SKM-1 treated with dmso at 0.1 percent for 144 hours (cell line): ENCODE results near the gene GPR157.

Experiments used
- DNase-seq: peaks from one replicate; lab custom pipeline; 2025; ENCODE audit not compliant: unreplicated experiment; lab: John Stamatoyannopoulos, UW

The GPR157 gene

DNA sequence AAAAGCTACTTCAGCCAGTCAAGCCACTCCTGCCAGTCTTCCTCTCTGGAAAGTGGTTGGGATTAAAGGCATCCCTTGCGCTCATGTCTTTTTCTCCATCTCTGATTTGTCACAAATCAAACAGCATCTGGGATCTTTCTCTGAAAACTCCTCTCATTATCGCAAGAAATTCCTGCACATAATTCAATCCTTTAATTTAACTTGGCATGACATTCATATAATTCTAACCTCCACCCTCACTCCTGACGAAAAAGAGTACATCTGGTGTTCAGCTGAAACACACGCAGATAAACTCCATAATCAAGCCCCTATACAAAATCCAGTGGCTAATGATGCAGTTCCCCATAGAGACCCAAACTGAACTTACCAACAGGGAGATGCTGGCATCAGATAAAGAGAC lies 40.1 kb downstream of the GPR157 start:
- no peak for DNase-seq

DNA sequence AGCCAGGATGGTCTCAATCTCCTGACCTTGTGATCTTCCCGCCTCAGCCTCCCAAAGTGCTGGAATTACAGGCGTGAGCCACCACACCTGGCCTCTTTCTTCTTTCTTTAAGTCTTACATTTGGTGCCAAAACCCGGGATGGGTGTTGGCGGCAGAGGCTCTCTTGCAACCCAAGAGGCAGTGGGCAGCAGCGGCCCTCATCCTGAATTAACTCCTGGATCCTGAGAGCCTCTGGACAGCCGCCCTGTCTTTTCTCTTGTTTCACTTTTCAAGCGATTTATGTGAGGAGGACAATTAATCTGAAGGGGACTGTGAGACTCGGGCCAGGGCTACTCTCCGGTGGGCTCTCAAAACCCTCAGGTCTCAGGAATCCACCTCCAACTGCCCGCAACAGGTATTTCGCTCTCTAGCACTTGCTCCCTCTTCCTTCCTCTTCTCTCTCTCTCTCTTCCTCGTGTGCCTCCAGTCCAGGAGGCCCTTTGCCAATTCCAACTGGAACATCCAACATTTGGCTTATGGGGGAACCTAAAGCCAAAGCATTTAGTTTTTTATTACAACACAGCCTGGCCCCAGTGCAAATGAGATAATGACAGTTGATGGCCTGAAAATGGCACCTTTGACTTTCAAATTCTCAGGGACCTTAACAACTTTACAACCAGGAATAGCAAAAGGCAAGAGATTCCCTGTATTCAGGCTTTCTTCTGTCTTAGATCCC lies 41.3 kb downstream of the GPR157 start:
- DNase-seq: no peak

DNA sequence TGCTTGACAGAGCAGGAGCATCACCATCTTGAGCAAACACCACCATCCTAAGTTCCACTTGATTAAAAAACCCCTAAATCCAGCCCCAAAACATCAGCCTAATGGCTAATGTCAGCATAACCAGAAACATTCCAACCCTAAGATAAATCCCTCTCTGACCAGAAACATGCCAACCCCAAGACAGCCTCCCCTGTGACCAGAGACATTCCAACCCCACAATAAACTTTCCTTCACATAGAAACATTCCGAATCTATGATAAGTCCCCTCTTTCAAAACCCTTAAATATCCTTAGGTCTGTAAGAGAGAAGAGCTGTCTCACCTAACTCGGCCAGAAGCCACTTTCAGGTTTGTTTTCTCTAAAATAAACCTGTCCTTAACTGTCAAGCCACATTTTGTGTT lies 42.1 kb downstream of the GPR157 start:
- no peak for DNase-seq

DNA sequence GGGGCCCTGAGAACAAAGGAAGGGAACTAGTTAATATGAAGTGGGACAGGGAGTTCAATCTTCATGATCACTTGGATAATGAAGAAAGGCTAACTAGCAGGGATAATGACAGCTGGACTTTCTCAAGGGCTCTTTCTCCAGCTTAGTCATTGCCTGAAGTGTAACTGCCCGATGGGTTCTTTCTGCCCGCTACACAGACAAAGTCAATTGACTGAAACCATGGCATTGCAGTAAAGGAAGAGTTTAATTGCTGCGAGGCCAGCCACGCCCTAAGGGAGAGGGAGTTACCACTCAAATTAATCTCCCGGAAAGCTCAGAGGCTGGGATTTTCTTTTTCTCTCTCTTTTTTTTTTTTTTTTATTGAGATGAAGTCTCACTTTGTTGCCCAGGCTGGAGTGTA lies 42.9 kb downstream of the GPR157 start:
- DNase-seq: no peak

DNA sequence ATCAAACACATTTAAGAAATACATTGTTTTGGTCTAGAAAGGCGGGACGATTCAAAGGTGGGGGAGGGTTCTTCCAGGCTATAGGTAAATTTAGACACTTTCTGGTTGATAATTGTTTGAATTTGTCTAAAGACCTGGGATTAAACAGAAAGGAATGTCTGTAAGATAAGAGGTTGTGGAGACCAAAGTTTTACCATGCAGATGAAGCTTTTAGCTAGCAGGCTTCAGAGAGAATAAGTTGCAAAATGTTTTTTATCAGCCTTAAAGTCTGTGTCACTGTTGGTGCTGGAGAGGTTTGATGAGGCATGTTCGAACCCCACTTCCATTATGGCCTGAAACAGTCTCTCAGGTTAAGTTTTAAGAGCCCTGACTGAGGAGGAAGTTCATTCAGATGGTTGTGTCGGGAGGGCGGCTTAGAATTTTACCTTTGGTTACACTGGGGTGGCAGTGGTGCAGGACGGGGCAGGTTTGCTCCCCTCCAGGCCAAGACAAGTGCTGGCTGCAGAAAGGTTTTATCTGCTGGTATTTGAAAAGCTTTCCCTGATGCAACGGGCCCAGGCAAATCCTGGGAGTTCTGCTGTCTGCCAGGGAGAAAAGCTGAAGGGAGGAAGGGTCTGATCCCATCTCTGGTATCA lies 43.5 kb downstream of the GPR157 start:
- no peak for DNase-seq

DNA sequence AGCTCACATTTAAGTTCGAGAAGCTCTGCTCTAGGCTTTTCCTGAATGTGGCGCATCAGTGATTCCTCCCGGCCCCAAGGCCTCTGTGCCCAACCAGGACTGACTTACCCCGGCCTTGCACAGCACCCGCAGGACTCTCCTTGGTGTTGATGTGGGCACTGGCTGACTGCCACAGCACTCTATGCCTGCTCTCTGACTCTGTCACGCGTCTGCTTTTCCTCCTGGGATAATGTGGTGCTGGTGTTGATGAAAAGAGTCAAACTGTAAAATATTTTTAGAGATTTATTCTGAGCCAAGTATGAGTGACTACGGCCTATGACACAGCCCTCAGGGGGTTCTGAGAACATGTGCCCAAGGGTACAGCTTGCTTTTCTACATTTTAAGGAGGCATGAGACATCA lies 44.0 kb downstream of the GPR157 start:
- no peak for DNase-seq

DNA sequence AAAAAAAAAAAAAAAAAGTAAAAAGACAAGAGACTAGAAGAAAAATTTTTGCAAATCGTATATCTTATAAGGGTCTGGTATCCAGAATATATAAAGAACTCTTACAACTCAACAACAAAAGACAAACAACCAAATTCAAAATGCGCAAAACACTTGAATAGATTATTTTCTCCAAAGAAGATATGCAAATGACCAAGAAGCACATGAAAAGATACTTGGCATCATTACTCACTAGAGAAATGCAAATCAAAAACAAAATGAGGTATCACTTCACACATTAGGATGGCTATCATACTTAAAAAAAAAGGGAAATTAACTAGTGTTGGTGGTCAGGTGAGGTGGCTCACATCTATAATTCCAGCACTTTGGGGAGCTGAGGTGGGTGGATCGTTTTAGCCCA lies 47.4 kb downstream of the GPR157 start:
- DNase-seq: no peak

DNA sequence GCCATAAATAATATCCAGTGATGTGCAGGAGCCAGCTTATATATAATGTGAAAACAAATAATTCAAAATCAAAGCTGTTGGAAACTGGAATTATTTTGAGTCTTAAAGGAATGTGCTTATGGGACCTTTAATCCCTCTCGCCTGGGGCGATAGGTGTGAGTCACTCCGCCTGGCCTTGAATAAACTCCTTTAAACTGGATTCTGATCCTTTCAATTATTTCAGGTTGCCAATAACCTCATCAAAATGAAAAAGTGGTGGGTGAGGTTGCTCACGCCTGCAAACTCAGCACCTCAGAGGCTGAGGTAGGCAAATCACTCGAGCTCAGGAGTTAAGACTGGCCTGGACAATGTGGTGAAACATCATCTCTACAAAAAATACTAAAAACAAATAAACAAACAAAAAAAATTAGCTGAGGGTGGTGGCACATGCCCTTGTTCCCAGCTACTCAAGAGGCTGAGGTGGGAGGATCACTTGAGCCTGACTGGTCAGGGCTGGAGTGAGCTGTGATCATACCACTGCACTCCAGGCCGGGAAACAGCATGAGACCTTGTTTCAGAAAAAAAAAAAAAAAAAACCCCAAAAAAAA lies 48.1 kb downstream of the GPR157 start:
- DNase-seq: no peak

DNA sequence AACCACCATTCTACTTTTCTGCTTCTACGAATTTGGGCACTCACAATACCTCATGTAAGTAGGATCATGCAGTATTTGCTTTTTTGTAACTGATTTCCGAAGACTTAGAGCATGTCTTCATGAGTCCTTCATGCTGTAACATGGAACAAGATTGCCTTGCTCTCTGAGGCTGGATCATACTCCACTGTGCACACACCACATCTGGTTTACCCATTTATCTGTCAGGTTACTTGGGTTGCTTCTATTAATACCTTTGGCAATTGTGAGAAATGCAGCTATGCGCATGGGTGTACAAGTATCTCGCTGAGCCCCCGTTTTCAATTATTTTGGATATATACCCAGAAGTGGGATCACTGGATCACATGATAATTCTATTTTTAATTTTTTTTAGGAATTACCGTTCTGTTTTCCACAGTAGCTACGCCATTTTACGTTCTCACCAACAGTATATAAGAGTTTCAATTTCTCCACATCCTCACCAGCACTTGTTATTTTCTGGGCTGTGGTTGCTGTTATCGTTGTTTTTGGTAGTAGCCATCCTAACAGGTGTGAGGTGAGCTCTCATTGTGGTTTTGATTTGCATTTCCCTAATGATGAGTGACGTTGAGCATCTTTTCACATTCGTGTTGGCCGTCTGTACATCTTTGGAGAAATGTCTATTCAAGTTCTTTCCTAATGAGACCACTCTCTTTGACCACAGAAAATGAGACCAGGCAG lies 48.8 kb downstream of the GPR157 start:
- DNase-seq: no peak

DNA sequence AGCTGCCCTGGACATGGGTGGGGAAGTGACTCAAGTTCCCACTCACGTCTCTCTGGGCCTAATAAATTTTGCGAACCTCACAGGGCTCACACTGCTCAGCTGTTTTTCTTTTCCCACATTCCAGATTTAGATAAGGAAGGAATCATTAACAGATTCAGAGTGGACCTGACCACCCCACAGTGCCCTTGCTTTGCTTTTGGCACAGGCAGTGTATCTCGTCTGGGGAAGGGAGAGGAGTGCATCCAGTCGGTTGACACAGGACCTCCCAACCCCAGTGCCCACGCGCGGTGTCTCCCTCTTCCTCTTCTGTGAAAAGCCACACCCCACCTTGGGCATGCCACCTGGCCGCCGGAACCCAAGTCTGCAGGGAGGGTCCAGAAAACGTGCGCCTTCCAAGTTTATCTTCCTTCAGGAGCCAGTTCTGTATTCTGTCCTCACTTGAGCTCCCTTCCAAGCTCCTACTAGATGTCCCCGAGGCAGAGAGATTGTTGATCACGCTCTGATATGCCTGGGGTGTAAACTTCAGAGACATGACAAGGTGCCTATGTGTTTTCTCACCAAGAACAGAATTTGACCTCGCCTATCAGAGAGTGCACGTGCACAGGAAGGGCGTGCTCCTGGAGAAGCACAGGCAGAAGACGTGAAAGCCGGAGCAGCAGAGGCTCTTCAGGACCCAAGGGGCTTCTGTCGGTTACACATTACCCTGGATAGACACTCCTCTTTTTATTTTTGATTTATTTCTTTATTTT lies 50.0 kb downstream of the GPR157 start:
- no peak for DNase-seq

DNA sequence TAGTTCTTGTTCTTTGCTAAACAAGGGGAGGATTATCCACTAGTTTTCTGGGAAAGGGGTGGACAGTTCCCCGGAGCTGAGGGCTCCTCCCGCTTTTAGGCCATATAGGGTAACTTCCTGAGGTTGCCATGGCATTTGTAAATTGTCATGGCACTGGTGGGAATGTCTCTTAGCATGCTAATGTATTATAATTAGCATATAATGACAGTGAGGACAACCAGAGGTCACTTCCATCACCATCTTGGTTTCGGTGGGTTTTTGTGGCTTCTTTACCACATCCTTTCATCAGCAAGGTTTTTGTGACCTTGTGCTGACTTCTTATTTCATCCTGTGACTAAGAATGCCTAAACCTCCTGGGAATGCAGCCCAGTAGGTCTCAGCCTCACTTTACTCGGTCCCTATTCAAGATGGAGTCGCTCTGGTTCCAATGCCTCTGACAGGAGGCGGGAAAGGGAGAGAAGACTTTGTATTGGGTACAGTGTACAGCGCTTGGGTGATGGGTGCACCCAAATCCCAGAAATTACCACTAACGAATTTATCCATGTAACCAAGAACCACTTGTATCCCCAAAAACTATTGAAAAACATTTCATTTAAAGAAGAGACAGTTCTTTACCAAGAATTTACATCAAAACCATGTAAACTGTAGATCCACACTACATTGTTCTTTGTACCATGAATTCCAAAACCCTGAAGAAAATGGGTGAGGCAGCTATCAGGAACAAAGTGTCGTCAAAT lies 50.7 kb downstream of the GPR157 start:
- peak; percentile 86 for DNase-seq

DNA sequence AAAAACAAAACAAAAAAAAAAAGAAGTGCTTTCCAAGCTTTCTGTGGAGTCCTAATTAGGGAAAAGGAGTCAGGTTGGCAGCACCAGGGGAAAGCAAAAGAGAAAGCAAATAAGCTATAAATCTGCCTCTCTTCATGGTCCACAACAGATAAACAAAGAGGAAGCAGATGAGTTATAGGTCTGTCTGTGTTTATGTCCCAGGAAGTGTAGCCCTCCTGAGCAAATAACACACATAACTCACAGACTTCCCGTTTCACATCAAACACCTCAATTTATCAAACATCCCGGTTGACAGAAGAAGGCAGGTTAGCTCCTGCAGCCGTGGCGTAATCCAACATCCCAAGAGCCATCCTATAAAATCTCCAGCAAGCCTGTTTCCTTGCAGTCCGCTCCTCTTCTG lies 53.9 kb downstream of the GPR157 start:
- DNase-seq: peak; percentile 36

DNA sequence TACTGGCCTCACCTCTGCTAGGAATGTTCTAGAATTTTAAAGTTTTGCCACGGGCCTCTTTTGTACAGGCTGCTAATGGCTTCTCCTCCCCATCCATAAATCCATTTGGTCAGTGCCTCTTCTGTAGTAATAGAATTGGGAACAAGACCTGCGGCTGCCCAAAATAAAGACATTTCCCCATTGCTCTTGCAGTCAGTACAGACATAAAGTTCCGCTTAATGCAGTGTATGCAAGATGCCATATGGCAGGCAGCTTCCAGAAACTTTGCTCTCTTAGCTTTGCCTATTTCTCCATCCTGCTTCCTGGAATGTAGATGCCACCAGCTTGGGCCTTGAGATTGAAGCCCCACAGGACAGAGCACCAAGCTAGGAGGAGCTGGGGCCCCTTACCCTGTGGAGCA lies 55.8 kb downstream of the GPR157 start:
- DNase-seq: no peak

DNA sequence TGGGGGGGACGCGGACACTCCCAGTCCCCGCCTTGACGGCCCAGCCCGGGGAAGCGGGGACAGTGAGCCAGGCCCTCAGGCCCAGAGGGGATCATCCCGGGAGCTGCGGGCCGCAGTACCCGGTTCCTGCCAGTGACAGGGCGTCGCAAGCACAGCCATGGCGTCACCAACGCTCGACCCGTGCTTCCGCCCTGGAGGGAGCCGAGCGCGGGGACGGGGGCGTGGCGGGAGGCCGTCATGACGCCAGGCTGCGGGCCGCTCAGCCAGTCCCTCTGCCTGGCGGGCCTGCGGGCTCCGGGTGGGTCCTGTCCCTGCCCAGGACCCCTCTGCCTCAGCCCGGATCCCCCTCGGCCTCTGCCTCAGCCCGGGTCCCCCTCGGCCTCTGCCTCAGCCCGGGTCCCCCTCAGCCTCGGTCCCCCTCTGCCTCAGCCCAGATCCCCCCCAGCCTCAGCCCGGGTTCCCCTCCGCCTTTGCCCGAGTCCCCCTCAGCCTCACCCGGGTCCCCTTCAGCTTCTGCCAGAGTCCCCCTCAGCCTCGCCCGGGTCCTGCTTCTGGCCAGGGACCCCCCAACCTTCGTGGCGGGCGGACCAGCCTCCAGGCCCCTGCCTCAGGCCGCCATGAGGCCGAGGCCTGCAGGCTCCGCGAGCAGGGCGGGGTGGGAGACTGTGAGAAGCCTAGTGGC lies 57.2 kb downstream of the GPR157 start:
- DNase-seq: no peak

DNA sequence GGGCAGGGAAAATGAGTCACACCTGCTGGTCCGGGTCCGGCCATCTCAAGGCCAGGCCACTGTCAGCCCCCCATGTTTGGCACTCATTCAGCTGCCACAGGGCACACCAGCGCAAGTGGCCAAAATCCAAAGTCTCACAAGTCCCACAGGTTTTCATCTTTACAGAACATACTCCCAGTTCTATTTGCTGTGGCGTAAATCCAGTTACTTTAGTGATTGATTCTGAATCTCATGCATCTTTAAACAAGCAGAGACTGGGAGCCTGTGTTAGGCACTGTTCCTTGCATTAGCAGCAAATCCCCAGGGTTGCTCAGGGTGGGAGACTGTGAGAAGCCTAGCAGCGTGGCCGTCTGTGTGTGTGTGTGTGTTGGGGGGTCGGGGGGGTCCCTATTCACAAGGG lies 58.4 kb downstream of the GPR157 start:
- DNase-seq: no peak

DNA sequence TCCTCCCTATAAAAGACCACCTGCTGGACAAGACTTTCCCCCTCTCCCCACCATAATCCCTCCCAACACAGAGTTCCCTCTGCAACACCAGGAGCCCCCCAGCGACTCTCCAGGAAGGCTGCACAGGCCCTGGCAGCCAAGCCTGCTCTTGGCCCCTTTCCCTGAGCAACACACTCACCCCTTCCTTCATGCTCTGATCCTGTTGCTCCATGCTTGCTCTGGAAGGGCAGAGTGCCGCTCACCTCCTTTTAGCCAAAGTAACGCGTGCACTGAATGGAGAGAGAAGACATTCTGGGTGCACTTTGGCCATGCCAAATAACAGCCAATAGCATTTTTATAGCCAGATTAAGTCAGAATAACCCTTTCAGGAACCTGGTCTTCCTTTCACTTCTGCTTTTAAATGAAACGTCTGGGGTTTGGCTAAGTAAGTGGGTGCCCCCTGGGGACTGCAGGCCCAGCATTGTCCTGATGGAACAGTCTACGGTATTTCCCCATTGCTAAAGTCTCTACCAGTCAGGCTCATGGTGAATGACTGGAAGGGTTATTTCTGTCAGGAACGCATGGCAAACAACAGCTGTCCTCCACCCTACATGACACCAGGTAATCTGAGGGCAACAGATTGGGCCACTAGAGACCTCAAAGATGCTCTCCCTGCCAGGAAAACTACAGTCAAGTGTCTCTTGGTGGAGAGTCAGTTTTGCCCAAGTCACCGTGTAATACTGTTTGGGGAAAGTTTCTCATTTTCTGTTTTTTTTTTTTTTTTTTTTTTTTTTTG lies 59.4 kb downstream of the GPR157 start, which contains the start of gene SLC2A5:
Gene SLC2A5 (minus strand): TSS at position 310 of the 775 bp plus-strand sequence. CDS start 99 bp downstream, at position 211.
- peak; percentile 89 for DNase-seq

DNA sequence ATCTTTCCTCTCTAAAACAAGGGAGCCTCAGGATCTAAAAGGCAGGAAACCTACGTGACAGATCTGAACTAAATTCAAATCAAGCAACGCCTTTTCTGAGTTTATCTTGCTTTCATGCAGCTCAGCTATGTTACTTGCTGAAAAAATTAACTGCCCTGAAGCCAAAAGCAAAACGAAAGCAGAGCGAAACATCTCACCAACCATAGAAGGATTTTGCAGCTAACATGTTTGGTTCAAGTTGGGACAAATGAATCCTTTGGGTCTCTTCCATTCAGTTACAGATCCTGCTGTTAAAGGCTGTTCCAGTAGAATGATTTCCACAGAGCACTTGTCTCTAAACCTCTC lies 59.9 kb downstream of the GPR157 start:
- no peak for DNase-seq

DNA sequence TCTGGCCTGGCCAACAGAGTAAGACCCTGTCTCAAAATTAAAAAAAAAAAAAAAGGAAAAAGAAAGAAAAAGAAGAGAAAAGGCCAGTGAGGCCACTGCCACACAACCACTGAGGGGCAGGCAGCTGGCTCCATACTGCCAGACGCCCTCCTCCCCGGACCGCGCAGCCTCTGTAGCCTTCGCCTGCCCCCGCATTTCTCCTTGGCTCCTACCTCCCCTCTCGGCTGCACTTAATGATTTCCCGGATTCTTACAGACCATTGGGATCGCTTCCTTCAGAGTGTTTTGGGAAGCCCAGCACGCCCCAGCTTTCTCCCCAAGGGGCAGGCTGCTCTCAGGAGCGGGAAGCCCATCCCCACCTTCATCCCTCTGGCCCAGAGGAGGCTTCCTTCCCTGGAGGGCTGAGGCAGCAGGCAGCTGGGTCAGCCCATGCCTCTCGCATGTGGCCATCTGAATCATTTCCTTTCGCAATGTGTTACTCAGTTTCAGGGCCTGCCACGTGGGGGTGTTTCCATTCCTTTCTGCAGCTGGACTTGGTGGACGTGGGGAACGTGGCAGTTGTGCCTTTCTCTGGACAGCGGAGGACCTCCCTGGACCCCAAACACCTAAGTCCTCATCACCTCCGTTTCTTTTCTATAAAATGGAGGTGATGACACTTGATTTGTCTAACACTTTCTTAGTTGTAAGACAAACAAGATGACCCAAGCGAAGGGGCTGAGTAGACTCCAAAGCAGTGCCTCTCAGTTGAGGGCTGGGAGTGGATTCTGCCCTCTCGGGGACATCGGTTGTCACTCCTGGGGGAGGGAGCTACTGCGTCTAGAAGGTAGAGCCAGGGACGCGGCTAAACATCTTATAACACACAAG lies 61.7 kb downstream of the GPR157 start:
- peak; percentile 75 for DNase-seq
